GM06990 (cell line): ENCODE data around the gene CFAP299.
"Not testable (repeated sequence)": the region's sequence is repeated elsewhere in the genome, so short reads cannot be mapped to it uniquely, and the experiment has no call there.

Experiments used
- DNase-seq: peaks from one replicate; pipeline ENCODE4 v3.0.0-alpha.2; 2011; ENCODE audit not compliant: insufficient read length; ENCODE audit errors: extremely low read depth
- H3K27me3 ChIP-seq: replicated peaks from 2 replicates; pipeline ENCODE4 v1.6.0; 2011; ENCODE audit warnings: low read length; ENCODE audit not compliant: control insufficient read depth, insufficient read depth
- H3K36me3 ChIP-seq: 2 replicates; pipeline ENCODE4 v1.5.1; 2011; ENCODE audit warnings: low read length; ENCODE audit not compliant: control insufficient read depth, insufficient read depth
- H3K4me3 ChIP-seq: replicated peaks from 2 replicates; pipeline ENCODE4 v1.5.1; 2011; ENCODE audit warnings: low read depth, mild to moderate bottlenecking, control low read depth, low read length
- CTCF ChIP-seq: IDR thresholded peaks from 2 replicates; pipeline ENCODE4 v1.5.1; 2011; ENCODE audit warnings: low read length, control low read depth, mild to moderate bottlenecking, inconsistent platforms; ENCODE audit not compliant: insufficient read depth, poor library complexity, severe bottlenecking

The CFAP299 gene

GRCh38 chr4:80790152-80790551 lies 454.6 kb downstream of the CFAP299 start:
- Histone ChIP-seq H3K27me3 (no peaks in the 10 kb centered on the region), H3K4me3 (no peak overlapping the region), H3K36me3 (no peaks in the 10 kb centered on the region)
- no peak for TF ChIP-seq CTCF
- DNase-seq, result no peak

GRCh38 chr4:80793660-80794059 lies 458.1 kb downstream of the CFAP299 start:
- DNase-seq, H3K27me3 ChIP-seq, H3K36me3 ChIP-seq, H3K4me3 ChIP-seq: not testable (repeated sequence)

- no peak for DNase-seq
These were observed 462.6 kb downstream of the CFAP299 start for GRCh38 chr4:80798082-80798481.

GRCh38 chr4:80800719-80801118 lies 465.2 kb downstream of the CFAP299 start:
- DNase-seq, H3K27me3 ChIP-seq, H3K4me3 ChIP-seq, H3K36me3 ChIP-seq: not testable (repeated sequence)

More at GRCh38 chr4:80798082-80798481, 462.6 kb downstream of the CFAP299 start:
- no peak for TF ChIP-seq CTCF
- Histone ChIP-seq H3K36me3 (no peaks in the 10 kb centered on the region), H3K4me3 (no peak overlapping the region), H3K27me3 (no peaks in the 10 kb centered on the region)

- Histone ChIP-seq H3K4me3 (no peak overlapping the region), H3K27me3 (no peaks in the 10 kb centered on the region), H3K36me3 (no peaks in the 10 kb centered on the region)
- no peak for TF ChIP-seq CTCF
- no peak for DNase-seq
These were observed 467.8 kb downstream of the CFAP299 start for GRCh38 chr4:80803337-80803736.

- H3K27me3 ChIP-seq, result no peaks in the 10 kb centered on the region
- no peak for TF ChIP-seq CTCF
- no peak overlapping the region for H3K4me3 ChIP-seq
- no peaks in the 10 kb centered on the region for H3K36me3 ChIP-seq
- no peak for DNase-seq
These were observed 470.9 kb downstream of the CFAP299 start for GRCh38 chr4:80806472-80806871.

- no peak for TF ChIP-seq CTCF
- Histone ChIP-seq H3K27me3 (no peaks in the 10 kb centered on the region), H3K36me3 (no peaks in the 10 kb centered on the region), H3K4me3 (no peak overlapping the region)
- DNase-seq, result no peak
These were observed 473.7 kb downstream of the CFAP299 start for GRCh38 chr4:80809039-80809729.
